GM19395 (cell line): ENCODE data around the gene BEGAIN.

Experiments
- ATAC-seq: cut with Tn5 transposase; IDR thresholded peaks from one replicate; pipeline ENCODE4 v1.9.1; 2021; ENCODE audit warnings: mild to moderate bottlenecking, moderate library complexity; ENCODE audit not compliant: unreplicated experiment

BEGAIN gene

GRCh38 chr14:100587086-100587762 is at the start of gene BEGAIN:
Gene BEGAIN, minus strand, starts transcription at chr14:100587417. Its CDS starts 127 bp downstream, at chr14:100587290.
- no peak for ATAC-seq

GRCh38 chr14:100636559-100636958 is 49.3 kb upstream of the BEGAIN start:
- no peak for ATAC-seq

- ATAC-seq: no peak
These were observed 46.8 kb upstream of the BEGAIN start for GRCh38 chr14:100634026-100634425.

- no peak for ATAC-seq
These were observed 46.2 kb upstream of the BEGAIN start for GRCh38 chr14:100633406-100633805.

GRCh38 chr14:100629696-100630095 is 42.5 kb upstream of the BEGAIN start:
- ATAC-seq: no peak

GRCh38 chr14:100629098-100629497 is 41.9 kb upstream of the BEGAIN start:
- no peak for ATAC-seq

- ATAC-seq: no peak
These were observed 41.0 kb upstream of the BEGAIN start for GRCh38 chr14:100628225-100628624.

- ATAC-seq: no peak
These were observed 39.4 kb upstream of the BEGAIN start for GRCh38 chr14:100626614-100627013.

GRCh38 chr14:100623961-100624360 is 36.7 kb upstream of the BEGAIN start:
- no peak for ATAC-seq

GRCh38 chr14:100623557-100623956 is 36.3 kb upstream of the BEGAIN start:
- ATAC-seq: no peak

GRCh38 chr14:100622708-100623485 is 35.7 kb upstream of the BEGAIN start:
- no peak for ATAC-seq

- ATAC-seq: no peak
These were observed 35.0 kb upstream of the BEGAIN start for GRCh38 chr14:100622224-100622623.

- no peak for ATAC-seq
These were observed 34.6 kb upstream of the BEGAIN start for GRCh38 chr14:100621806-100622205.

GRCh38 chr14:100620255-100621100 is 33.3 kb upstream of the BEGAIN start:
- ATAC-seq: no peak

- ATAC-seq: no peak
These were observed 32.4 kb upstream of the BEGAIN start for GRCh38 chr14:100619396-100620254.

- no peak for ATAC-seq
These were observed 31.6 kb upstream of the BEGAIN start for GRCh38 chr14:100618763-100619320.

- ATAC-seq: no peak
These were observed 31.1 kb upstream of the BEGAIN start for GRCh38 chr14:100618318-100618693.

- ATAC-seq: no peak
These were observed 30.4 kb upstream of the BEGAIN start for GRCh38 chr14:100617410-100618317.

GRCh38 chr14:100616854-100617409 is 29.7 kb upstream of the BEGAIN start:
- no peak for ATAC-seq
